ENCODE results near the gene RNPEPL1. TPM values are rescaled to one million over a fixed set of nuclear protein-coding genes. Genes with fewer than 3 reads are reported as not detected.

Gene RNPEPL1
- total and polyA plus RNA-seq, 8 donors = 20.9 to 99.2 (median 27.8) TPM

DNA sequence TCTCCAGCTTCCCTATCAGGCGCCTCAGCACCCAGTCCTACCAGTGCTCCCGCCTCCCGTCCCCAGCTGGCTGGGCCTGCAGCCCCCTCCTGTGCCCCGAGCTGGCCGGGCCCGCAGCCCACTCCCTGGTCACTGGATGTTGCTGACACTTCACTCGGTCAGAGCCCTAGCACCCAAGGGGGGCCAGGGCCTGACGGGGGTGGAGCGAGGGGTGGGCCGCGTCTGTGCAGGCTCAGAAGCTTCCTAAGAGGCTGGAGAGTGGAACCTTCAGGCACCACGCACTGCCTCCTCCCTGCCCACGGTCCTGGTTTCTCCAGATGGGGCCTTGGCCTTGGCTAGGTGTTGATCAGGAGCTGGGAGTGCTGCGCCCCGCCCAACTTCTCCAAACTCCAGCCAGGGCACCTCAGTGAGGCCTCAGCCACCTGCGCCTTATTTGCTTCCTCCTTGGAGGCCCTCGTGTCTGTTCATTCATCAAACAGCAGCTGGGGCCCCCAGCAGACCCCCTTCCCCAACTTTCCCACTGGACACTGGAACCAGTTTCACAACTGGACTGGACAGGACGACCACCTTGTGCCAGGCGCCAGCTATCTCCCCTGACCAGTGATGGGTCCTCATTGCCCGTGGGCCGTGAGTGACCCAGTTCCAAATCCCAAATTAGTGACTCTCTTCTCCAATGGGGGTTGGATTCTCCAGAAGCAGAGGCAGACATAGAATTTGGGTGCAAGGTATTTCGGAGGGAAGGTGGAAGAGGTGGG lies 35.0 kb downstream of the RNPEPL1 start:
- TF ChIP-seq CTCF (IDR thresholded peaks at IDR 0.05) = no peak

DNA sequence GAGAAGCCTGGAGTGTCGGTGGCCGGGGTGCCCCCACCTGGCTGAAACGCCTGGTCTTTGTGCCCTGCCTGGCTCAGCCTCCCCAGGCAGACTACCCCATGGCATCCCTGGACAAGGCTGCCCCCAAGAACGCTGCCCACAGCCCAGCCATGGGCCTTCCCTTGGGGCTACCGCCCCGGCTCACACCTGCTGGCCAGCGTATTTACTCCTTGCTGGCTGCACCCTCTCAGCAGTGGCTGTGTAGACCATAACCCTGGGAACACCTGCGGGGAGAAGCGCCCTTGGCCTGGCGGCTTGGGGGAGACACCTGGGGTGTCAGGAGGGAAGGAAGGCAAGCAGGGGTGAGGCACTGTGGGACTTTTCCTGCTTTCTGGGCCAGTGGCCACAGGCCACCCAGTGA lies 35.6 kb downstream of the RNPEPL1 start:
- DNase-seq (peak in 1 of 4 donors; percentile 20), ATAC-seq (no peak)
- no peaks in the 10 kb centered on the region for H3K27me3 ChIP-seq
- TF ChIP-seq CTCF (IDR thresholded peaks at IDR 0.05) = no peak
- no peak overlapping the region for H3K27ac ChIP-seq
- peaks cover 0 to 33% of the 10 kb centered on the region in 2 donors for H3K36me3 ChIP-seq
- intact Hi-C loops (cut with DNase I) = no loop called here
- H3K4me3 ChIP-seq = no peak overlapping the region
- no peaks in the 10 kb centered on the region for H3K9me3 ChIP-seq
- peaks cover 7 to 14% of the 10 kb centered on the region in 2 donors for H3K4me1 ChIP-seq

More for the DNA sequence above, 35.0 kb downstream of the RNPEPL1 start:
- H3K27me3 ChIP-seq = no peaks in the 10 kb centered on the region
- DNase-seq = peak in 1 of 4 donors; percentile 25
- H3K27ac ChIP-seq = no peak overlapping the region
- intact Hi-C loops (cut with DNase I) = no loop called here
- H3K4me3 ChIP-seq = no peak overlapping the region
- peaks cover 7 to 14% of the 10 kb centered on the region in 2 donors for H3K4me1 ChIP-seq
- peaks cover 0 to 39% of the 10 kb centered on the region in 2 donors for H3K36me3 ChIP-seq
- no peak for ATAC-seq
- no peaks in the 10 kb centered on the region for H3K9me3 ChIP-seq

DNA sequence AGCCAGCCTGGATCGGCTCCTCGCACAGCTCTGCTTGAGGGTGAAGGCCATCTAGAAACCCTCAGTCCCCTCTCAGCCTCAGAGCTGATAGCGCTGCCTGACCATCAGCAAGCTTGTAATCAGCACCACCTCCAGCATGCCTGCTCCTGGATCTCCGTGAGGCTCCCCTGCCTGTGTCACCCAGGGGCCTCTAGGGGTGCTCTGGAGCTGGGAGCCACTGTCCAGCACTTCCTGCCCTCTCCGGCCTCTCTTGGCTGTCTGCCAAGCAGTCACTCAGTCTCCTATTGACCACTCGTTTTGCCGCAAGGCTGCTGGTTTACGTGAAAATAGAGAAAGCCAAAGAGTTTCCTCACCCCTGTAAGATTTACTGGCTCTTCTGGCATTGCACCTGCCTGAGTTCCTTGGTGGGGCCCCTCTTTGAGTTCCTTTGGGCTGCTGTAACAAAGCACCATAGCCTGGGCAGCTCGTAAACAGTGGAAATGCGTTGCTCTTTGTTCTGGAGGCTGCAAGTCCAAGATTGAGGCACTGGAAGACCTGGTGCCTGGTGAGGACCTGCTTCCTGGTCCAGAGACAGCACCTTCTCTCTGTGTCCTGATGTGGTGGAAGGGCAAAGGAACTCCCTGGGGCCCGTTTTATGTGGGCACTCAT lies 36.1 kb downstream of the RNPEPL1 start:
- intact Hi-C loops (cut with DNase I) = no loop called here
- Histone ChIP-seq H3K4me3 (no peak overlapping the region), H3K4me1 (peaks cover 7 to 14% of the 10 kb centered on the region in 2 donors), H3K27me3 (no peaks in the 10 kb centered on the region), H3K27ac (no peak overlapping the region), H3K36me3 (peaks cover 0 to 27% of the 10 kb centered on the region in 2 donors), H3K9me3 (no peaks in the 10 kb centered on the region)
- peak; percentile 44 to 82 for TF ChIP-seq CTCF (IDR thresholded peaks at IDR 0.05)
- ATAC-seq = peak; percentile 93
- DNase-seq = peak; percentile 39 to 87 (median 74)

GRCh38 chr2:240604939-240605716 lies 36.8 kb downstream of the RNPEPL1 start:
- no peak for TF ChIP-seq CTCF (IDR thresholded peaks at IDR 0.05)

More at GRCh38 chr2:240604939-240605716, 36.8 kb downstream of the RNPEPL1 start:
- DNase-seq (peak in 1 of 4 donors; percentile 24), ATAC-seq (no peak)
- no peak overlapping the region for H3K27ac ChIP-seq
- H3K36me3 ChIP-seq = peaks cover 0 to 20% of the 10 kb centered on the region in 2 donors
- H3K27me3 ChIP-seq = no peaks in the 10 kb centered on the region
- no peaks in the 10 kb centered on the region for H3K9me3 ChIP-seq
- H3K4me3 ChIP-seq = no peak overlapping the region
- H3K4me1 ChIP-seq = peaks cover 7 to 14% of the 10 kb centered on the region in 2 donors
- intact Hi-C loops (cut with DNase I) = no loop called here
